A204.1 (cell line): ENCODE results near the gene ZSCAN26.
"Not testable (repeated sequence)": the region's sequence is repeated elsewhere in the genome, so short reads cannot be mapped to it uniquely, and the experiment has no call there.

ENCODE experiments used
- FAIRE-seq: peaks from 2 replicates; lab custom pipeline; 2012; peaks lifted over from hg19 to GRCh38; lab: Jason Lieb, UNC

ZSCAN26 gene

DNA sequence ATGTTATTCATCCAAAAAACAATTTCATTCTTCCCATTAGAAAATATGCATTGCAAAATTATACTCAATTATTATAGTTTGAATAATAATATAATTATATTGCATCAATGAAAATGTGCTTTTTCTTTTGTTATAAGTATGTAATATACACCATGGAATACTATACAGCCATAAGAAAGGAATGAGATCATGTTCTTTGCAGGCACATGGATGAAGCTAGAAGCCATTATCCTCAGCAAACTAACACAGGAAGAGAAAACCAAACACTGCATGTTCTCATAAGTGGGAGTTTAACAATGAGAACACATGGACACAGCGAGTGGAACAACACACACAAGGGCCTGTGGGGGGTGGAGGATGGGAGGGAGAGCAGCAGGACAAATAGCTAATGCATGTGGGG is 9.9 kb upstream of the ZSCAN26 start:
- no peak for FAIRE-seq

DNA sequence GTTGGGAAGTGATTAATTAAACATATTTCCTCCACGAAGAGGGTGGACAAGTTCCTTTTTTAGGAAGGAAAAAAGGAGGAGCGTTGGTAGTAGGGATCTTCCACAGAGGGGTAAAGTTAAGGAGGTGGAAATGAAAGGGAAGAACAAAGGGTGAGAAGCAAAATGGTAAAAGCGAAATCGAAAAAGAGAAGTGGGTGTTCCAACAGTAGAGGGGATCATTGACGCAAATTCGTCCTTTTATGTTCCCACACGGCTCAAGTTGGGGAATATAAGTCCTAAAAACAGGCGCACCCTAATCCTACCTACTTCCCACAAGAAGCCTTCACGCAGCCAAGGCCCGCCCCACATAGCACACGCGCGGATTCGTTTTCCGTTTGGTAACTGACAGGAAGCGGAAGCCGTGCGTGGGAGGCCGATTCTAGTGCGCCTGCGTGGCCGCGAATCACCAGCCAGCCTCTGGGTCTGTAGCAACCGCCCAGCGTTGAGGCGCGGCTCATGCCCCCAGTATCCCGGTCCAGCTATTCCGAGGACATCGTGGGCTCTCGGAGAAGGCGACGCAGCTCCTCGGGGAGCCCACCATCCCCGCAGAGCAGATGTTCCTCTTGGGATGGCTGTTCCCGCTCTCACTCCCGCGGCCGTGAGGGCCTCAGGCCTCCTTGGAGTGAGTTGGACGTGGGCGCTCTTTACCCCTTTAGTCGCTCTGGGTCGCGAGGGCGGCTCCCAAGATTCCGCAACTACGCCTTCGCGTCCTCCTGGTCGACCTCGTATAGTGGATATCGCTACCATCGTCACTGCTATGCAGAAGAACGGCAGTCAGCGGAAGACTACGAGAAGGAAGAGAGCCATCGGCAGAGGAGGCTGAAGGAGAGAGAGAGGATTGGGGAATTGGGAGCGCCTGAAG is 7.8 kb upstream of the ZSCAN26 start, which contains the start of gene NKAPL:
Gene NKAPL, plus strand, starts transcription at position 421 of the 901 bp plus-strand sequence. Its CDS starts 75 bp downstream, at position 496.
- no peak for FAIRE-seq

DNA sequence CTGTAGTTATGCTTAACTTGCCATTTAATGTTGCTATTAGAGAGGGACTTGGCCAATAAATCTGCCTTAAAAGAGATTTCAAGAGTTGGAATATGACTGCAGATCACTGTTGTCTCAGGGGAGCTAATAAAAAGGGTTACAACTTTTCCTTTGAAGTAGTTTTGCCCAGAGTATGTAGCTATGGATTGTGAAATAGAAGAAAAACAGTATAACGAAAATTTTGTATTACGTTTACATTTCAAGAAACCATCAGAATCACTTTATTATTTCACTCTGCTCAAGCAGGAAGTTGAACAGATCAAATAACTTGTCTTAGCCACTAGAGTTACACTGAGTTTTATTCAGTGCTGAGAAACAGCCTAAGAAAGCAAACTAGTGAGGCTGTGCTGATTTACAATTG is 3.0 kb upstream of the ZSCAN26 start:
- no peak for FAIRE-seq

DNA sequence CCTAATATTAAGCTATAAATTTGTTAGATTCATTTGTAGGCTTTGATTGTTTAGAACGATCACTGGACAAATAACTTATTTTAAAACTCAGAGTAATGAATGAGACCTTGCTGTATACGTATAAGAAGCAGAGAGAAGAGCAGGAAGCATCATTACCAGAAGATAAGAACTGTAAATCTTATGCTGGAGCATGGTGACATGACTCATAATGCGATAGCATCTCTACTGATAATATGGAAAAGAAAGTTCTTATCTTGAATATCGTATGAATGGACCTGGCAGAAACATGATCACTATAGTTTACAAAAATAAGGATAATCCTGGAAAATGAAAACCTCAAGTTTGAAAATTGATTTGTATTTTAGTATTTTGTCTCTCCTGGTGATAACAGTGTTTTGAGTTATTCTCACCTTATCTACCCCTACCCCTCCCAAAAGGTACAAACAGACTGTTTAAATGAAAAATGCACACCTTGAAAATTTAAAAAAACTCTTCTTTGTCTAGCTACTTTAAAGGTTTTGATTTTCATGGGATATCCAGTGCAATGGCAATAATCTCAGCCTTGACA is 2.0 kb upstream of the ZSCAN26 start:
- no peak for FAIRE-seq

DNA sequence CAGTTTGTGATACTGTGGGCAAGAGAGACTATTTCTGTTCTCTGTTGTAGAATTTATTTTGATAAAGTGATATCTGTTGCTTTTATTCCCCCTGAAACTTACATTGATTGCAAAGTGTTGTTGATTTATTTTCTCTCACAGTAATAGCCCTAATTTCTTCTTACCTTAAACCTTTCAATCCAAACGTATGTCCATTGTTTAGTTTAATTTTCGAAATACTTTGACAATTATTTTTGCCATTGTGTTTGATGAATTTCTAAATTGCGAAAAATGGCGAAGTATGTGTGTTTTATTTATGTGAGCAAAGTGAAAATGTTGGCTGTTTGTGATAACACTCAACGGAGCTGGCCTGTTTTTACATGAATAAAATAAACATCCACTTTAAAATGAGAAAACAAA is 381 bp upstream of the ZSCAN26 start:
- FAIRE-seq = no peak

DNA sequence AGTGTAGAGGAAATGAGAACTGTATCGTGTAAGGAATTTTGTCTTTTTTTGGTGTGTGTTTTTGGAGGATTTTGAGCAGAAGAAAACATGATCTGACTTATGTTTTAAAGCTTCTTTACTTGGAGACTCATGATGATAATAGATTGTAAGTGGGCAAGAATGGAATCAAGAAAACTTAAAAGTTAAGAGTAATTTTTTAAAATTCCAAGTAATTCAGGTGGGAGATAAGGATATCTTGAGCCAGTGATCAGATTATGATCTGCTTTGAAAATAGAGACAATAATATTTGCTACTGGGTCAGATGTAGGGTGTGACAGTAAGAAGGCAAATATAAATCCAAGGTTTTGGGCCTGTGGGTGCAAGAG is 734 bp downstream of the ZSCAN26 start:
- FAIRE-seq = no peak

DNA sequence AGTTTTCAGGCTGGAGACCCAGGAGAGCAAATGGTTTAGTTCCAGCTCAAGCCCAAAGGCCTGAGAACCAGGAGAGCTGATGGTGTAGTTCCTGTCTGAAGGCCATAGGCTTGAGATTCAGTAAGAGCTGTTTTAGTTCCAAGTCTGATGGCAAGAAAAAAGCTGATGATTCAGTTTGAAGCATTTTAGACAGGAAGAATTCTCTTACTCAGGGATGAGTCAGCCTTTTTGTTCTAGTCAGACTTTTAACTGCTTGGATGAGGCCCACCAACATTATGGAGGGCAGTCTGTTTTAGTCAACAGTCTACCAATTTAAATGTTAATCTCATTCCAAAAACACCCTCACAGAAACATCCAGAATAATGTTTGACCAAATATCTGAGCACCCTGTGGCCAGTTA is 2.5 kb downstream of the ZSCAN26 start:
- no peak for FAIRE-seq

DNA sequence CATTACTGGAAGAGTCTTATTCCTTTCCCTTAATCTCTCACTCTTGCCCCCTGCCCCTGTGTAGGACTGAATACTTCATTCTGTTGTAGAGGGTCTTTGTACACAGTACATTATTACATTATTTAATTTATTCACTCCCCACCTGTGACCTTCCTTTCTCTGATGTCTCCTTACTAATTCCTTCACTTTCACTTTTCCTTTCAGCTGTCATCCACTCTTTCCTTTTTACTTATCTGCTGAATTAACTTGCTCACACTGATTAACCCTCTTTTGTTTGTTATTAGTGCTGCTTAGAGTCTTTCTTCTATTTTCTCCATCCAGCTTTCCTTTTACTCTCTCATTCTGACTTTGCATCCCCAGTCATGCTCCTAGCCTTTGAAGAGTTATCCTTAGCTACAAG is 7.9 kb downstream of the ZSCAN26 start:
- no peak for FAIRE-seq

DNA sequence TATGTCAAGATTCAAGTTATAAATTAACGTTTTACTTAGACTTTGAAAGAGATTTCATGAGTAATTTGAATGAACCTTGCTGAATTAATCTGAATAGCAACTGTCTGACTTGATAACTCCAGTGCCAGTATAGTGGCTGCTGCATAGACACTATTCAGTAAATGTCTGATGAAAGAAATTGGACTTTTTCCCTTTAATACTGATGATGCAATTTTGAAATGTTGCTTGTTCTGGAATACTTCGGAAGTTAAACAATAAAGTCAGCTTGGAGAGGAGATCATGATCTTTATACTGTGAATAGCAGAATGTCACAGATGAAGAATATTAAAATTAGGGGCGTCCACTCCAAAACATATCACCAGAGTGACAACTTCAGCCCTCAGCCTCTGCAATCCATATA is 10.8 kb downstream of the ZSCAN26 start:
- no peak for FAIRE-seq

DNA sequence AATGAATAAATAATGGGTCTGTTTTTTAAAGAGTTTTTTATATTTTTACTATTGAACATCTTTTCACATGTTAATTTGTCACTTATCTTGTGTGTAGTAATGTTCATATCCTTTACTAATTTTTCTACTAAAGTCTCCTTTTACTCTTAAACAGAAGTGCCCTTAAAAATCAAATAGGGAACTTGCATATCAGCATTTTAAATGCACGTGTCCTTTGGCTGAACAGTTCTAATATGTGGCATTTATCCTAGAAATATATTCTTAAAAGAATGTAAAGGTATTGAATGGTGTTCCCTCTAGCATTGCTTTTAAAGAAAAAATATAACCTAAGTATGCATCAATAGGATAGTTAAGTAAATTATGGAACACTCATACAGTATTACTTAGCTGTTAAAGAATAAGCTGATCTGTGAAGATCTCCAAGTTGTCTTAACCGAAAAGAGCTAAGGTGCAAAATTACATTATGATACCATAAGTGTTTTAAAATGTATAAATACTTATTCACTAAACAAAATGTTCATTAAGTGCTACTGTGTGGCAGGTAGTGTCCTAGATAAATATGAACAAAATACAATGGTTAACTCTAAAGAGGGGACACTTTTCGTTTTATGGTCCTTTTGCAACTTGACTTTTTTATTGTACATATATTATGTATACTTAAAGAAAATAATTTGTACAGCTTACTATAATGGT is 13.8 kb downstream of the ZSCAN26 start:
- FAIRE-seq = no peak

DNA sequence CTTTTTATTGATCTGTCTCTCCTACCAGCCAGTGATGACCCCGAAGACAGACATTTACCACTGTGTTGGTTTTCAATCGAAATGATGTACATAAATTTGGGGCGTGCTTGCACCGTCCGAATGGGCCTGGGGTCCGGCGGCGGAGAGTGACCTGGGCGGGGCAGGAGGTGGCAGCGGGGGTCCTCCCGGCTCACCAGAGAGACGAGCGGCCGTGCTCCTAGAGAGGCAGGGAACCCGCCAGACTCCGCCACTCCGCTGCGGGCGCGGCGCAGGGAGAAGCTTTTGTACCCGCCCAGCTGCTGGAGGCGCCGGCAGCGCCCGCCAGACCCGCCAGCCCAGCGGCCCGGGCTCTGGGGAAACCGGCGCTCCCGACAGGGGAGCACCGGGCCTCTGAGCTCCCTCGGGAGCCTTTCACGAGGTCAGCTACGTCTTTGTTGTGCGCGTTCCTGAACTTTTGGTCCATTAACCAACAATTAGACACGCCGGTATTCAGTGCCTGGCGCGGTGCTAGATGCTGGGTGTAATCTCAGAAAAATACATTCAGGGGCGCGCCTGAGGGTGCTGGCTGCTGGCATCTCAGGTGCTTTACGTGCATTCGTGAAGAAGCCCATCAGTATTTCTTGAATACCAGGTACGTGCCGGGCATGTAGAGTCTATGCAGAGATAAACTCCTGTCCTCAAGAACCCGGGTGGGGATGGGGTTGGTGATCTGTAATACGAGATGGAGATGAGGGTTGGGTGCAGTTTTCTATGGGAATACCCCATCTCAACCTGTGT is 14.5 kb downstream of the ZSCAN26 start, which contains the start of gene PGBD1:
Gene PGBD1, plus strand, starts transcription at position 285 of the 777 bp plus-strand sequence. CDS start 2,242 bp downstream, outside the sequence.
- no peak for FAIRE-seq

DNA sequence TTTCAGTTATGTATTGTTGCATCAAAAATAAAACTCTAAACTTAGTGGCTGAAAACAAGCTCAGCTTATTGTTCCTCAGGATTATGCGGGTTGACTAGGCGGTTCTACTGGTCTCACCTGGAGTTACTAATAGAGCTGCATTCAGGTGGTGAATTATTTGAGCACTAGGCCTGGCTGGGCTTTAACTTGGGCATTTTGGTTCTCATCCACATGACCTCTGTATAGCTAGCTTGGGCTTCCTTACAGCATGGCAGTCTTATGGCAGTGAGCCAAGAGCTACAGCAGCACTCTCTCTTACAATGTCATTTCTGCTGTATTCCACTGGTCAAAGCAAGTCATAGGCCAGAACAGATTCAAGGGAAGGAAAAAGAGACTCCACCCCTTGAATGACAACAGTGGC is 16.0 kb downstream of the ZSCAN26 start:
- no peak for FAIRE-seq

DNA sequence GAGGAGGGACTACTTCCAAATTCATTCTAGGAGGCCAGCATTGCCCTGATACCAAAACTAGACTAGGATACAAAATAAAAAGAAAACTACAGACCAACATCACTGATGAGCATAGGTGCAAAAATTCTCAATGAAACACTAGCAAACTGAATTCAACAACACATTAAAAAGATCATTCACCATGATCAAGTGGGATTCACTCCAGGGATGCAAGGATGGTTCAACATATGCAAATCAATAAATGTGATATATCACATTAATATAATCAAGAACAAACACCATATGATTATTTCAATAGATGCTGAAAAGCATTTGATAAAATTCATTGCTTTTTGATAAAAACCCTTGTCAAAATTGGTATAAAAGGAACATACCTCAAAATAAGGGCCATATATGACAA is 24.6 kb downstream of the ZSCAN26 start:
- no peak for FAIRE-seq

DNA sequence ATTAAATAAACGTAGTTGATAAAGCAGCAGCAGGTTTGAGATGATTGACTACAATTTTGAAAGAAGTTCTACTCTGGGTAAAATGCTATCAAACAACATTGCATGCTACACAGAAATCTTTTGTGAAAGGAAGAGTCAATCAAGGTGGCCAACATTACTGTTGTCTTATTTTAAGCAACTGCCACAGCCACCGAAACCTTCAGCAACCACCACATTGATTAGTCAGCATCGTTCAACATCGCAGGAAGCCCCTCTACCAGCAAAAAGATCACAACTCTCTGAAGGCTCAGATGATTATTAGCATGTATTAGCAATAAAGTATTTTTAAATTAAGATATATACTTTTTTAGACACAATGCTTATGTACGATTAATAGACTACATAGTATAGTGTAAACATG is 28.4 kb downstream of the ZSCAN26 start:
- no peak for FAIRE-seq

DNA sequence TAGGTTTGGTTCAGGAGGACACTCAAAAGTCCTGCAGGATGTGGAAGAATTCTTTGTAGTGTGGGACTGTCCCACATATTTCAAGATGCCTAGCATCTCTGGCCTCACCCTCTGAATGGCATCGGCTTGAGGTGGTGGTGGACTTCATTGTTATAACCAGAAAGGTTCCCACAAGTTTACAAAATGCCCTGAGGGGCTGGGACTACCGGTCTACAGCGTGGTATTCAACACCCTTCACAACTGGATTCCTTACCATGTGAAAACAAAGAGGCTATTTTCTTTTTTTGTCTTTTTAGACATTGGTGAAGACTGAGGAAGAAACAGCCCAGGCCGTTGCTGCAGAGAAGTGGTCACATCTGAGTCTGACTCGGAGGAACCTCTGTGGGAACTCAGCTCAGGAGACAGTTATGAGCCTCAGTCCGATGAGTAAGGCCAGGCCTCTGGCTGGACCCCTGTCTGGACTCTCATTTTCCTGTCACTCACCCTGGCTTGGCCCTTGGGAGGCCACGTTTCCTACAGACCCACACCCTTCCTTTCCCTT is 29.6 kb downstream of the ZSCAN26 start:
- no peak for FAIRE-seq

DNA sequence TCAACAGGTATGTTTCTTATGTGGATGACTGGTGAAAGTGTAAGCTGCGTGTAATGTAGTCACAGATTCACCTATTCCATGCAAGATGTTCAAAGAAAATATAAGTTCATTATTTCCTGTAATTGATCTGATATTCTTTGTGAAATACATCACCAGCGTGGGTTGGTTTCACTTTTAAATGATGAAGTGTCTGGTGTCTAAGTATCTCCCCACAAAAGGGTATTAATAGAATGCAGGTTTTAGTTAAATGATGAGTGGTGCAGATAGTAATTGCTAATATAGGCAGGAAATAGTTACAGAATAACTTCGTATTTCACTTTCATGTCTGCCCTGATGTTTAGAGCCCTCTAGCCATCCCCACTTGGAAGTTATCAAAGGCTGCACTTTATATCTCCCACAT is 36.6 kb downstream of the ZSCAN26 start:
- FAIRE-seq = no peak

DNA sequence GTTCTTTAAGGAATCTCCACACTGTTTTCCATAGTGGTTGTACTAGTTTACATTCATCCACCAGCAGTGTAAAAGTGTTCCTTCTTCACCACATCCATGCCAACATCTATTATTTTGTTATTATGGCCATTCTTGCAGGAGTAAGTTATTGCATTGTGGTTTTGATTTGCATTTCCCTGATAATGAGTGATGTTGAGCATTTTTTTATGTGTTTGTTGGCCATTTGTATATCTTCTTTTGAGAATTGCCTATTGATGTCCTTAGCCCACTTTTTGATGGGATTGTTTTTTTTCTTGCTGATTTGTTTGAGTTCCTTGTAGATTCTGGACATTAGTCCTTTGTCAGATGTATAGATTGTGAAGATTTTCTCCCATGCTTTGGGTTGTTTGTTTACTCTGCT is 39.4 kb downstream of the ZSCAN26 start:
- FAIRE-seq = not testable (repeated sequence)

DNA sequence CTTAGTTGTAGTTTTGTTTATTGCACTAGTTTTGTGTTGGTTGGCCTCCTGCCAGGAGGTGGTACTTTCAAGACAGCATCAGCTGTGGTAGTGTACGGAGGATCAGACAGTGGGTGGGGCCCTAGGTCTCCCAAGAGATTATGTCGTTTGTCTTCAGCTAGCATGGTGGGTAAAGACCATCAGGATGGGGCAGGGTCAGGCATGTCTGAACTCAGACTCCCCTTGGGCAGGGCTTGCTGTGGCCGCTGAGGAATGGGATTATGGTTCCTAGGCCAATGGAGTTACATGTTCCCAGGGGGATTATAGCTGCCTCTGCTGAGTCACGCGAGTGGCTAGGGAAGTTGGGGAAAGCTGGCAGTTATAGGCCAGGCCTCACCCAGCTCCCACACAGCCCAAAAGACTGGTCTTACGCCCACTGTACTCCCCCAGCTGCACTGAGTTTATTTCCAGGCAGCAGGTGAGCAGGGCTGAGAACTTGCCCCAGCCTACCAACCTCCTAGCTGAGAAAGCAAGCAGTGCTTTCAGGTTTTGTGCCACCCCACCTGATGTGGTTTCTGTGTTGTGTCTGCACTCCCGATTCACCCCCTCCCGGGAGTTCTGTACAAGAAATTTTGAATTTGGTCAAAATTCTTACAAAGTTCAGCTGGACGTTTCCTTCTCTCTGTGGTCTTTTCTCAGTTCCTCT is 44.3 kb downstream of the ZSCAN26 start:
- no peak for FAIRE-seq

DNA sequence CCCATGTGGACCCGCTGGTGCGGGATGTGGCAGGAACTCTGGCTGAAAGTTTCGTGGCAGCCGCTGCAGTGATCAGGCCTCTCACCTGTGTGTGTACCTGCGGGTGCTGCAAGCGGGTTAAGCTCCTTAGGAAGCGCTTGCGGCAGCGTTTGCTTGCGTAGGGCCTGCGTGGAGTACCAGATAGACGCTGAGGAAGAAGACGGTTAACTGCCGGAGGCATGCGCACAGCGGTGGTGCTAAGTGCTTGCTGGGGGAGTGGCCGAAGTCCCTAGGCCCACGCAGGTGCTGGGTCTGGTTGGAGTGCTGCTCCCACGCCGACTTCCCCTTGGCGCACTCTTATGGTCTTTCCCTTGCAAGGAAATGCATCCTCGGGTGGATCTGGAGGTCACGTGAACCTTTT is 46.0 kb downstream of the ZSCAN26 start:
- FAIRE-seq = no peak

DNA sequence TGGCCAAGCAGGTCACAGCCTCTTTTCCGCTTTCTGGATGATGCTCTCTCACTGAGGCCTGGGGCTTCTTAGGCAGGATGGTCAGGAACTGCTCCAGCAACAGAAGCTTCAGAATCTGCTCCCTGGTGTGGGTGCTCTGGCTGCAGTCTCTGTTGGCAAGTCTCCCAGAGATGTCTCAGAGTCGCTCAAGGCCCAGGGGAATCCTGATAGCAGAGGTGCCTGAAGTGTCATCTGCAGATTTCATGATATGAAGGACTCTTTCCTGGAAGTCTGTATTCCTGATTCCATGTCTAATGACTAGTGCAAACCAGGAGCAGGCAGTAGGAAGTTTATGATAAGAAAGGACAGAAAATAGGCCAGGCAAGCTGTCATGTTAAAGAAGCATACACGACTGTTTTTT is 48.7 kb downstream of the ZSCAN26 start:
- no peak for FAIRE-seq

DNA sequence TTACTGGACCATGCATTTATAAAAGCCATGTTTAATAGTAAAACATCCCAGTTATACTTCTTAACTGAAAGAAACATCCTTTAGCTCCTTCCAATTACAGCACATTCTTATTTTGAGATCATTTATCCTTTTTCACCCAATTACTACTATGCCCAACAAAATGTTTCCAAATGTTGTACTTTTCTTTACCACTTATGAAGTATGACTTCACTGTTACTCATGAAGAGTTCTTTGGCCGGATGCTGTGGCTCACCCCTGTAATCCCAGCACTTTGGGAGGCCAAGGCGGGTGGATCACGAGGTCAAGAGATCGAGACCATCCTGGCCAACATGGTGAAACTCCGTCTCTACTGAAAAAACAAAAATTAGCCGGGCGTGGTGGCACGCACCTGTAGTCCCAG is 50.9 kb downstream of the ZSCAN26 start:
- FAIRE-seq = not testable (repeated sequence)

DNA sequence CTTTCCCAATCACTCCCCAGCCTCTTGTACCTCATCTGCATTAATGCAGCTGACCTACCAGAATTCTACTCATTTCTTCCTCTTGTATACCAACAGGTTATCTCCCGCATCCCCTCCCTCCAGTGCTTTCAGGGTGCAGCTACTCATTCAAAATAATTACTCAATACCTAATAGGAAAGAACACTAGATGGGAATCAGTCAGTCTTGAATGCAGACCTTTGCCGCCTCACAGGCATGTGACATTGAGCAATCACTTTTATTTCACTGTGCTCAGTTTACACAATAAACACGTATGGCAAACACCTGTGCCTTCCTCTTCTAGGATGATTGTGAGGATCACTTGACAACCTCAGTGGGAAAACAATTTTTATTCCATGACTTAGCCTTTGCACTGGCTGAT is 55.7 kb downstream of the ZSCAN26 start:
- FAIRE-seq = no peak
